A549 (cell line): ENCODE data around the gene CD79A. TPM values are rescaled to one million over a fixed set of nuclear protein-coding genes. Genes with fewer than 3 reads are reported as not detected.

ENCODE experiments used
- ATAC-seq, 2 experiments: fragments of 200-7000 bp in 1 of 2; fragments of >200 bp in 1 of 2; cut with Nextera tagmentation in 1 of 2; cut with Tn5 transposase in 1 of 2; 3 replicates each; pipeline versions ENCODE4 v1.8.0 to v1.9.1; 2018 to 2020; ENCODE audit warnings: mild to moderate bottlenecking in 1 of 2, moderate library complexity in 1 of 2
- CTCF ChIA-PET: fragments of 300-600 bp; sonication (Branson Sonifier 250); formaldehyde crosslinking; extraction: SDS; loops from one replicate; lab custom pipeline; 2021; ENCODE audit warnings: antibody characterized with exemption, inconsistent platforms; lab: Yijun Ruan, JAX
- POLR2A ChIA-PET: fragments of 350-600 bp; formaldehyde crosslinking; extraction: SDS; loops from one replicate; lab custom pipeline; 2021; ENCODE audit warnings: antibody characterized with exemption, inconsistent platforms; lab: Yijun Ruan, JAX
- DNase-seq, 2 experiments: peaks; one replicate each; pipeline versions ENCODE4 v3.0.0 to v3.0.0-alpha.2; 2011 to 2016; ENCODE audit warnings: low read depth in 1 of 2, low spot score in 1 of 2
- FAIRE-seq: peaks from 2 replicates; lab custom pipeline; 2011; peaks lifted over from hg19 to GRCh38; lab: Jason Lieb, UNC
- H3K27ac ChIP-seq, 2 experiments: fragments of >200 bp; sonication (Bioruptor Twin); formaldehyde crosslinking; 3 replicates each; pipeline ENCODE4 v1.5.1; 2016 to 2017
- H3K4me1 ChIP-seq: fragments of >200 bp; sonication (Bioruptor Twin); formaldehyde crosslinking; 3 replicates; pipeline ENCODE4 v1.6.1; 2016
- H3K4me2 ChIP-seq: fragments of >200 bp; sonication (Bioruptor Twin); formaldehyde crosslinking; 3 replicates; pipeline ENCODE4 v1.6.1; 2016
- H3K4me3 ChIP-seq: fragments of >200 bp; sonication (Bioruptor Twin); formaldehyde crosslinking; 3 replicates; pipeline ENCODE4 v1.5.1; 2016
- H3K9me3 ChIP-seq: fragments of >200 bp; sonication (Bioruptor Twin); formaldehyde crosslinking; 3 replicates; pipeline ENCODE4 v1.6.1; 2016
- CBX2 ChIP-seq: fragments of 200-600 bp; sonication (generic); IDR thresholded peaks from 2 replicates; pipeline ENCODE4 v1.6.1; 2016; ENCODE audit warnings: low read depth, mild to moderate bottlenecking, borderline replicate concordance
- CBX8 ChIP-seq: fragments of 200-600 bp; sonication (generic); IDR thresholded peaks from 2 replicates; pipeline ENCODE4 v1.6.1; 2016
- CHD2 ChIP-seq: fragments of 150-350 bp; IDR thresholded peaks from 2 replicates; pipeline ENCODE4 v1.6.1; 2014; ENCODE audit warnings: low read length; ENCODE audit not compliant: partially characterized antibody
- CHD4 ChIP-seq: fragments of 200-600 bp; sonication (generic); IDR thresholded peaks from 2 replicates; pipeline ENCODE4 v1.6.1; 2016; ENCODE audit warnings: antibody characterized with exemption, mild to moderate bottlenecking, borderline replicate concordance
- EHMT2 ChIP-seq: fragments of 200-600 bp; sonication (generic); IDR thresholded peaks from 2 replicates; pipeline ENCODE4 v1.6.1; 2016; ENCODE audit warnings: antibody characterized with exemption, low read depth, mild to moderate bottlenecking, moderate library complexity
- EP300 ChIP-seq, 2 experiments: fragments of >200 bp; sonication (Bioruptor Twin); formaldehyde crosslinking; IDR thresholded peaks; 2 replicates in 1 of 2; 3 replicates in 1 of 2; pipeline ENCODE4 v1.6.1; 2016 to 2017
- ESRRA ChIP-seq: fragments of 150-350 bp; IDR thresholded peaks from 2 replicates; pipeline ENCODE4 v1.6.1; 2014; ENCODE audit warnings: mild to moderate bottlenecking, low read length, borderline replicate concordance
- FOSB ChIP-seq: fragments of 250-450 bp; sonication (Bioruptor Pico); IDR thresholded peaks from 2 replicates; pipeline ENCODE4 v1.5.0; 2020; ENCODE audit warnings: mild to moderate bottlenecking, moderate library complexity
- GATA3 ChIP-seq: IDR thresholded peaks from 2 replicates; pipeline ENCODE4 v1.6.1; 2012; ENCODE audit warnings: borderline replicate concordance
- HEYL ChIP-seq: fragments of 250-450 bp; sonication (Bioruptor Pico); IDR thresholded peaks from 2 replicates; pipeline ENCODE4 v1.8.0; 2021; ENCODE audit warnings: mild to moderate bottlenecking, moderate library complexity
- HOXB13 ChIP-seq: fragments of 250-450 bp; sonication (Bioruptor Pico); IDR thresholded peaks from 2 replicates; pipeline ENCODE4 v1.5.0; 2020; ENCODE audit warnings: low read depth, mild to moderate bottlenecking, moderate library complexity
- HOXB5 ChIP-seq: fragments of 250-450 bp; sonication (Bioruptor Pico); IDR thresholded peaks from 2 replicates; pipeline ENCODE4 v1.5.0; 2020; ENCODE audit warnings: mild to moderate bottlenecking, moderate library complexity
- JUN ChIP-seq, 2 experiments: fragments of >200 bp; sonication (Bioruptor Twin); formaldehyde crosslinking; IDR thresholded peaks; 2 replicates in 1 of 2; 3 replicates in 1 of 2; pipeline ENCODE4 v1.6.1; 2016 to 2017
- JUNB ChIP-seq: fragments of >200 bp; sonication (Bioruptor Twin); formaldehyde crosslinking; IDR thresholded peaks from 2 replicates; pipeline ENCODE4 v1.6.1; 2016
- KDM5A ChIP-seq: fragments of 200-600 bp; sonication (generic); IDR thresholded peaks from 2 replicates; pipeline ENCODE4 v1.6.1; 2016; ENCODE audit warnings: antibody characterized with exemption, mild to moderate bottlenecking
- MAZ ChIP-seq: fragments of 150-350 bp; IDR thresholded peaks from 2 replicates; pipeline ENCODE4 v1.6.1; 2014; ENCODE audit warnings: antibody characterized with exemption, low read depth, low read length, borderline replicate concordance
- MYC ChIP-seq: IDR thresholded peaks from 2 replicates; pipeline ENCODE4 v1.6.1; 2012; ENCODE audit warnings: mild to moderate bottlenecking, inconsistent platforms, low read length, improper control_type of control experiment, borderline replicate concordance
- NFE2L2 ChIP-seq: fragments of 150-350 bp; conservative IDR thresholded peaks from 2 replicates; pipeline ENCODE4 v1.6.1; 2014; ENCODE audit warnings: low read length
- POLR2A ChIP-seq: IDR thresholded peaks from 2 replicates; pipeline ENCODE4 v1.6.1; 2012; ENCODE audit warnings: mild to moderate bottlenecking, low read length
- POLR2AphosphoS2 ChIP-seq: conservative IDR thresholded peaks from 2 replicates; pipeline ENCODE4 v1.6.1; 2012; ENCODE audit warnings: low read length, improper control_type of control experiment, inconsistent platforms
- RCOR1 ChIP-seq: fragments of 150-350 bp; IDR thresholded peaks from 2 replicates; pipeline ENCODE4 v1.6.1; 2014; ENCODE audit warnings: antibody characterized with exemption, low read length, low read depth
- RFX5 ChIP-seq: fragments of 450-650 bp; IDR thresholded peaks from 2 replicates; pipeline ENCODE4 v1.7.1; 2014; ENCODE audit warnings: antibody characterized with exemption, mild to moderate bottlenecking, moderate library complexity
- TFCP2L1 ChIP-seq: fragments of 250-450 bp; sonication (Bioruptor Pico); IDR thresholded peaks from 2 replicates; pipeline ENCODE4 v1.5.0; 2021; ENCODE audit warnings: mild to moderate bottlenecking
- WGBS: methylation state at CpG from one replicate; pipeline ENCODE4 v1.1.6; 2017; ENCODE audit errors: missing lambda C conversion rate; 5-methylcytosine and 5-hydroxymethylcytosine counted together
- polyA plus RNA-seq, 4 experiments: library from polyadenylated mRNA; depleted of rRNA in 3 of 4; stranded (reverse); fragments of >200 nt; fragmentation: RNase III in 1 of 4; extraction: RNeasy Plus Mini Kit Qiagen cat#74134 plus additional on column Dnase treatment in 1 of 4; gene quantifications; 2 replicates in 3 of 4; 3 replicates in 1 of 4; pipeline ENCODE4 v1.2.3, GENCODE V29; 2011 to 2017
- TF ChIP-seq, protein P1 (sequence below): IDR thresholded peaks from 2 replicates; pipeline ENCODE4 v1.6.1; 2012; ENCODE audit warnings: low read depth, borderline replicate concordance
- TF ChIP-seq, protein P2 (sequence below): fragments of >200 bp; sonication (Bioruptor Twin); formaldehyde crosslinking; IDR thresholded peaks from 3 replicates; pipeline ENCODE4 v1.6.1; 2016
- TF ChIP-seq, protein P3 (sequence below): IDR thresholded peaks from 2 replicates; pipeline ENCODE4 v1.6.1; 2012
- TF ChIP-seq, protein P4 (sequence below): fragments of >200 bp; sonication (Bioruptor Twin); formaldehyde crosslinking; IDR thresholded peaks from 3 replicates; pipeline ENCODE4 v1.5.1; 2016
- TF ChIP-seq, protein P5 (sequence below): fragments of 200-600 bp; sonication (generic); IDR thresholded peaks from 2 replicates; pipeline ENCODE4 v1.6.1; 2016; ENCODE audit warnings: antibody characterized with exemption, mild to moderate bottlenecking, moderate library complexity
- TF ChIP-seq, protein P6 (sequence below): fragments of 150-350 bp; IDR thresholded peaks from 2 replicates; pipeline ENCODE4 v1.6.1; 2014; ENCODE audit warnings: low read depth, mild to moderate bottlenecking, low read length

CD79A gene
- polyA plus RNA-seq, 2 of the 4 experiments (the other 2 are of a cell fraction) = 0.52 to 0.54 TPM

DNA sequence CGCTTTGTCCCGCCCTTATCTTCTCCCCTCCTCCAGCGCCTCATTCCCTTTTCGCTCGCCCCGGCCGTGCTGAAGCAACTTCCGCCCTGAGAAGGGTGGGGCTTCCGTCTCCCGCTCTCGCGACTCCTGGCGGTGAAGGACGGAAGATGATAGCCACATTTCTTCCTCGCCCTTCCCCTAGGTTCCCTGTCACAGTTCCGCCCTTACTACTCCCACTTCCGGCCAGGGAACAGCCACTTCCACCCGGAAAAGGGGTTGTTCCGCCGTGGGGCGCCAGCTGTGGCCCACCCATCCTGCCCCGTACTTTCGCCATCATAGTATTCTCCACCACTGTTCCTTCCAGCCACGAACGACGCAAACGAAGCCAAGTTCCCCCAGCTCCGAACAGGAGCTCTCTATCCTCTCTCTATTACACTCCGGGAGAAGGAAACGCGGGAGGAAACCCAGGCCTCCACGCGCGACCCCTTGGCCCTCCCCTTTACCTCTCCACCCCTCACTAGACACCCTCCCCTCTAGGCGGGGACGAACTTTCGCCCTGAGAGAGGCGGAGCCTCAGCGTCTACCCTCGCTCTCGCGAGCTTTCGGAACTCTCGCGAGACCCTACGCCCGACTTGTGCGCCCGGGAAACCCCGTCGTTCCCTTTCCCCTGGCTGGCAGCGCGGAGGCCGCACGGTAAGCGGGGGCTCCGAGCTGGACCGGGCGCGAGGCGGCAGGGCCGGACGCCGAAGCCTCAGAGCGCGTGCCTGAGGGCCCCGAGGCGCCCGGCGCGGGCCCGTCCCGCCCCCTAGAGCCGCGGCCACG is 17.3 kb upstream of the CD79A start, which contains the start of gene RPS19:
Gene RPS19 (plus strand): TSS at position 638 of the 801 bp plus-strand sequence. CDS start 520 bp downstream, outside the sequence.
- 1% methylated on average over 51 of the region's 76 CpGs for WGBS
- Histone ChIP-seq H3K4me3 (peak within 1 kb of the TSS; percentile 89), H3K27ac (peak within 1 kb of the TSS; percentile 90 to 95), H3K4me2 (peak within 1 kb of the TSS; percentile 98), H3K4me1 (peaks cover 40% of the 10 kb centered on the region), H3K9me3 (no peaks in the 10 kb centered on the region)
- POLR2A ChIA-PET = interaction anchor here (0.6 to 3.5 kb wide), 30 partner anchors 8 to 1143 kb away, joined by 3 to 102 read pairs (median 4); partner anchors contain the start of genes ACTMAP, B9D2, CD79A and COQ8B
- DNase-seq (peak; percentile 100), ATAC-seq (peak; percentile 86 to 92), FAIRE-seq (peak; percentile 100)
- CTCF ChIA-PET = interaction anchor here (0.6 to 16.4 kb wide), 34 partner anchors 10 to 312 kb away, joined by 3 to 243 read pairs (median 4); partner anchors contain the start of genes CD79A and RABAC1
- TF ChIP-seq, protein P1, sequence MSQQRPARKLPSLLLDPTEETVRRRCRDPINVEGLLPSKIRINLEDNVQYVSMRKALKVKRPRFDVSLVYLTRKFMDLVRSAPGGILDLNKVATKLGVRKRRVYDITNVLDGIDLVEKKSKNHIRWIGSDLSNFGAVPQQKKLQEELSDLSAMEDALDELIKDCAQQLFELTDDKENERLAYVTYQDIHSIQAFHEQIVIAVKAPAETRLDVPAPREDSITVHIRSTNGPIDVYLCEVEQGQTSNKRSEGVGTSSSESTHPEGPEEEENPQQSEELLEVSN = peak; percentile 43; the same call in 1 of the 2 replicates
- TF ChIP-seq CBX8 (no peak), CHD2 (peak; percentile 100), RCOR1 (no peak), ESRRA (no peak; the same call in 1 of the 2 replicates), NFE2L2 (0 out of 2 replicates have a peak, but pooled peaks have one; percentile 2), POLR2AphosphoS2 (no peak), HOXB5 (CRISPR knock-in tag) (0 out of 2 replicates have a peak, but pooled peaks have one; percentile 21), POLR2A (peak; percentile 95), MAZ (peak; percentile 93; the same call in 1 of the 2 replicates), TFCP2L1 (peak; percentile 52; the same call in 1 of the 2 replicates), EP300 (IDR thresholded peaks at IDR 0.05) (peak in 1 of 2 experiments; percentile 13; a peak in 1 of 5 replicates), JUNB (no peak), HEYL (CRISPR knock-in tag) (no peak), JUN (IDR thresholded peaks at IDR 0.05) (peak; percentile 98 to 100), GATA3 (peak; percentile 96), CBX2 (no peak), KDM5A (0 out of 2 replicates have a peak, but pooled peaks have one; percentile 23), FOSB (CRISPR knock-in tag) (no peak), HOXB13 (CRISPR knock-in tag) (no peak), MYC (peak; percentile 99), RFX5 (peak; percentile 41; the same call in 1 of the 2 replicates), EHMT2 (no peak), CHD4 (peak; percentile 57; the same call in 1 of the 2 replicates)
- TF ChIP-seq, protein P2, sequence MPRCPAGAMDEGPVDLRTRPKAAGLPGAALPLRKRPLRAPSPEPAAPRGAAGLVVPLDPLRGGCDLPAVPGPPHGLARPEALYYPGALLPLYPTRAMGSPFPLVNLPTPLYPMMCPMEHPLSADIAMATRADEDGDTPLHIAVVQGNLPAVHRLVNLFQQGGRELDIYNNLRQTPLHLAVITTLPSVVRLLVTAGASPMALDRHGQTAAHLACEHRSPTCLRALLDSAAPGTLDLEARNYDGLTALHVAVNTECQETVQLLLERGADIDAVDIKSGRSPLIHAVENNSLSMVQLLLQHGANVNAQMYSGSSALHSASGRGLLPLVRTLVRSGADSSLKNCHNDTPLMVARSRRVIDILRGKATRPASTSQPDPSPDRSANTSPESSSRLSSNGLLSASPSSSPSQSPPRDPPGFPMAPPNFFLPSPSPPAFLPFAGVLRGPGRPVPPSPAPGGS = peak; percentile 100
- TF ChIP-seq, protein P3, sequence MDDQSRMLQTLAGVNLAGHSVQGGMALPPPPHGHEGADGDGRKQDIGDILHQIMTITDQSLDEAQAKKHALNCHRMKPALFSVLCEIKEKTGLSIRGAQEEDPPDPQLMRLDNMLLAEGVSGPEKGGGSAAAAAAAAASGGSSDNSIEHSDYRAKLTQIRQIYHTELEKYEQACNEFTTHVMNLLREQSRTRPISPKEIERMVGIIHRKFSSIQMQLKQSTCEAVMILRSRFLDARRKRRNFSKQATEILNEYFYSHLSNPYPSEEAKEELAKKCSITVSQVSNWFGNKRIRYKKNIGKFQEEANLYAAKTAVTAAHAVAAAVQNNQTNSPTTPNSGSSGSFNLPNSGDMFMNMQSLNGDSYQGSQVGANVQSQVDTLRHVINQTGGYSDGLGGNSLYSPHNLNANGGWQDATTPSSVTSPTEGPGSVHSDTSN = peak; percentile 10; the same call in 1 of the 2 replicates
- TF ChIP-seq, protein P4, sequence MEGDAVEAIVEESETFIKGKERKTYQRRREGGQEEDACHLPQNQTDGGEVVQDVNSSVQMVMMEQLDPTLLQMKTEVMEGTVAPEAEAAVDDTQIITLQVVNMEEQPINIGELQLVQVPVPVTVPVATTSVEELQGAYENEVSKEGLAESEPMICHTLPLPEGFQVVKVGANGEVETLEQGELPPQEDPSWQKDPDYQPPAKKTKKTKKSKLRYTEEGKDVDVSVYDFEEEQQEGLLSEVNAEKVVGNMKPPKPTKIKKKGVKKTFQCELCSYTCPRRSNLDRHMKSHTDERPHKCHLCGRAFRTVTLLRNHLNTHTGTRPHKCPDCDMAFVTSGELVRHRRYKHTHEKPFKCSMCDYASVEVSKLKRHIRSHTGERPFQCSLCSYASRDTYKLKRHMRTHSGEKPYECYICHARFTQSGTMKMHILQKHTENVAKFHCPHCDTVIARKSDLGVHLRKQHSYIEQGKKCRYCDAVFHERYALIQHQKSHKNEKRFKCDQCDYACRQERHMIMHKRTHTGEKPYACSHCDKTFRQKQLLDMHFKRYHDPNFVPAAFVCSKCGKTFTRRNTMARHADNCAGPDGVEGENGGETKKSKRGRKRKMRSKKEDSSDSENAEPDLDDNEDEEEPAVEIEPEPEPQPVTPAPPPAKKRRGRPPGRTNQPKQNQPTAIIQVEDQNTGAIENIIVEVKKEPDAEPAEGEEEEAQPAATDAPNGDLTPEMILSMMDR = peak; percentile 56
- TF ChIP-seq, protein P5, sequence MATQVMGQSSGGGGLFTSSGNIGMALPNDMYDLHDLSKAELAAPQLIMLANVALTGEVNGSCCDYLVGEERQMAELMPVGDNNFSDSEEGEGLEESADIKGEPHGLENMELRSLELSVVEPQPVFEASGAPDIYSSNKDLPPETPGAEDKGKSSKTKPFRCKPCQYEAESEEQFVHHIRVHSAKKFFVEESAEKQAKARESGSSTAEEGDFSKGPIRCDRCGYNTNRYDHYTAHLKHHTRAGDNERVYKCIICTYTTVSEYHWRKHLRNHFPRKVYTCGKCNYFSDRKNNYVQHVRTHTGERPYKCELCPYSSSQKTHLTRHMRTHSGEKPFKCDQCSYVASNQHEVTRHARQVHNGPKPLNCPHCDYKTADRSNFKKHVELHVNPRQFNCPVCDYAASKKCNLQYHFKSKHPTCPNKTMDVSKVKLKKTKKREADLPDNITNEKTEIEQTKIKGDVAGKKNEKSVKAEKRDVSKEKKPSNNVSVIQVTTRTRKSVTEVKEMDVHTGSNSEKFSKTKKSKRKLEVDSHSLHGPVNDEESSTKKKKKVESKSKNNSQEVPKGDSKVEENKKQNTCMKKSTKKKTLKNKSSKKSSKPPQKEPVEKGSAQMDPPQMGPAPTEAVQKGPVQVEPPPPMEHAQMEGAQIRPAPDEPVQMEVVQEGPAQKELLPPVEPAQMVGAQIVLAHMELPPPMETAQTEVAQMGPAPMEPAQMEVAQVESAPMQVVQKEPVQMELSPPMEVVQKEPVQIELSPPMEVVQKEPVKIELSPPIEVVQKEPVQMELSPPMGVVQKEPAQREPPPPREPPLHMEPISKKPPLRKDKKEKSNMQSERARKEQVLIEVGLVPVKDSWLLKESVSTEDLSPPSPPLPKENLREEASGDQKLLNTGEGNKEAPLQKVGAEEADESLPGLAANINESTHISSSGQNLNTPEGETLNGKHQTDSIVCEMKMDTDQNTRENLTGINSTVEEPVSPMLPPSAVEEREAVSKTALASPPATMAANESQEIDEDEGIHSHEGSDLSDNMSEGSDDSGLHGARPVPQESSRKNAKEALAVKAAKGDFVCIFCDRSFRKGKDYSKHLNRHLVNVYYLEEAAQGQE = peak; percentile 99
- TF ChIP-seq, protein P6, sequence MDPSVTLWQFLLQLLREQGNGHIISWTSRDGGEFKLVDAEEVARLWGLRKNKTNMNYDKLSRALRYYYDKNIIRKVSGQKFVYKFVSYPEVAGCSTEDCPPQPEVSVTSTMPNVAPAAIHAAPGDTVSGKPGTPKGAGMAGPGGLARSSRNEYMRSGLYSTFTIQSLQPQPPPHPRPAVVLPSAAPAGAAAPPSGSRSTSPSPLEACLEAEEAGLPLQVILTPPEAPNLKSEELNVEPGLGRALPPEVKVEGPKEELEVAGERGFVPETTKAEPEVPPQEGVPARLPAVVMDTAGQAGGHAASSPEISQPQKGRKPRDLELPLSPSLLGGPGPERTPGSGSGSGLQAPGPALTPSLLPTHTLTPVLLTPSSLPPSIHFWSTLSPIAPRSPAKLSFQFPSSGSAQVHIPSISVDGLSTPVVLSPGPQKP = 0 out of 2 replicates have a peak, but pooled peaks have one; percentile 63
